ENCODE measurements around the gene TMEM120A. TPM values are rescaled to one million over a fixed set of nuclear protein-coding genes. Genes with fewer than 3 reads are reported as not detected.

The TMEM120A gene
- total and polyA plus RNA-seq, 9 donors: 44.4 to 170 (median 102) TPM

DNA sequence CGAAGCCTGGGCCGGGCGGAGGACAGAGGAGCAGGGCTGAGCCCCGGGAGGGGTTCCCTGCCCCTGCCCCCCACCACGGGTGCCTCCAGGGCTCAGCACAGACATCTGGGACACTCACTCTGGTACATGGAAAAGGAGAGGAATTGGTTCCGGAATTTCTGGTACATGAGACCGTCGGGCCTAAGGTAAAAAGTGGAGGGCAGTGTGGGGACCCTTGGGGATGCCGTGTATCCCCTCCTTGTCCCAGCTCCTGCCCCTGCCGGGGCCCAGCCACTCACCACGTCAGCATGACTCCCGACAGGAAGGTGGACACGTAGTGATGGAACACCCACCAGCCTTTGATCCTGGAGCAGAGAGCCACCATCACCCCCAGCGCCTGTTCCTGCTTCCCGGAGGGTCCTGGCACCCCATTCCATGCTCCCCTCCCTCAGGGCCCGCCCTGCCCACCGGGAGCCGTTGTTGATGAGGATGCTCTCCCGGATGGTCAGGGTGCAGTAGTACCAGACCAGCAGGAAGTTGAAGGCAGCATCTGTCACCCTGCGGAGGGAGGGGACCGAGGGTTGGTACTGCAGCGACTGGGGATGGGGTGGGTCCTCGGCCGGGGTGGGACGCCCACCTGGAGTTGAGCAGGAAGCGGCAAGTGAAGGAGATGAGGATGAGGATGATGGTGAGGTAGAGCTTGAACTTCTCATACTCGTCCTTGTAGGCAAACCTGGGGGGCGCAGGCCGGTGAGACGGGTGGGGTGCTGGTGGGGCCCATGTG is 6.4 kb downstream of the TMEM120A start:
- intact Hi-C loops (cut with DNase I): no loop called here
- TF ChIP-seq POLR2A (IDR thresholded peaks at IDR 0.05): no peak
- no peak for TF ChIP-seq EP300 (IDR thresholded peaks at IDR 0.05)
- TF ChIP-seq, protein P1, sequence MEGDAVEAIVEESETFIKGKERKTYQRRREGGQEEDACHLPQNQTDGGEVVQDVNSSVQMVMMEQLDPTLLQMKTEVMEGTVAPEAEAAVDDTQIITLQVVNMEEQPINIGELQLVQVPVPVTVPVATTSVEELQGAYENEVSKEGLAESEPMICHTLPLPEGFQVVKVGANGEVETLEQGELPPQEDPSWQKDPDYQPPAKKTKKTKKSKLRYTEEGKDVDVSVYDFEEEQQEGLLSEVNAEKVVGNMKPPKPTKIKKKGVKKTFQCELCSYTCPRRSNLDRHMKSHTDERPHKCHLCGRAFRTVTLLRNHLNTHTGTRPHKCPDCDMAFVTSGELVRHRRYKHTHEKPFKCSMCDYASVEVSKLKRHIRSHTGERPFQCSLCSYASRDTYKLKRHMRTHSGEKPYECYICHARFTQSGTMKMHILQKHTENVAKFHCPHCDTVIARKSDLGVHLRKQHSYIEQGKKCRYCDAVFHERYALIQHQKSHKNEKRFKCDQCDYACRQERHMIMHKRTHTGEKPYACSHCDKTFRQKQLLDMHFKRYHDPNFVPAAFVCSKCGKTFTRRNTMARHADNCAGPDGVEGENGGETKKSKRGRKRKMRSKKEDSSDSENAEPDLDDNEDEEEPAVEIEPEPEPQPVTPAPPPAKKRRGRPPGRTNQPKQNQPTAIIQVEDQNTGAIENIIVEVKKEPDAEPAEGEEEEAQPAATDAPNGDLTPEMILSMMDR (IDR thresholded peaks at IDR 0.05): no peak
- Histone ChIP-seq H3K4me1 (ENCODE audit: insufficient read depth) (peaks cover 27% of the 10 kb centered on the region), H3K9me3 (no peaks in the 10 kb centered on the region), H3K4me3 (no peak overlapping the region), H3K36me3 (no peaks in the 10 kb centered on the region), H3K27me3 (no peaks in the 10 kb centered on the region), H3K27ac (peak overlapping the region in 1 of 2 donors; percentile 59)
- 80 to 87% (median 81%) methylated on average over 26 to 30 of the region's 30 CpGs for WGBS, 3 donors
- DNase-seq: peak in 2 of 5 donors; percentile 32 to 43

DNA sequence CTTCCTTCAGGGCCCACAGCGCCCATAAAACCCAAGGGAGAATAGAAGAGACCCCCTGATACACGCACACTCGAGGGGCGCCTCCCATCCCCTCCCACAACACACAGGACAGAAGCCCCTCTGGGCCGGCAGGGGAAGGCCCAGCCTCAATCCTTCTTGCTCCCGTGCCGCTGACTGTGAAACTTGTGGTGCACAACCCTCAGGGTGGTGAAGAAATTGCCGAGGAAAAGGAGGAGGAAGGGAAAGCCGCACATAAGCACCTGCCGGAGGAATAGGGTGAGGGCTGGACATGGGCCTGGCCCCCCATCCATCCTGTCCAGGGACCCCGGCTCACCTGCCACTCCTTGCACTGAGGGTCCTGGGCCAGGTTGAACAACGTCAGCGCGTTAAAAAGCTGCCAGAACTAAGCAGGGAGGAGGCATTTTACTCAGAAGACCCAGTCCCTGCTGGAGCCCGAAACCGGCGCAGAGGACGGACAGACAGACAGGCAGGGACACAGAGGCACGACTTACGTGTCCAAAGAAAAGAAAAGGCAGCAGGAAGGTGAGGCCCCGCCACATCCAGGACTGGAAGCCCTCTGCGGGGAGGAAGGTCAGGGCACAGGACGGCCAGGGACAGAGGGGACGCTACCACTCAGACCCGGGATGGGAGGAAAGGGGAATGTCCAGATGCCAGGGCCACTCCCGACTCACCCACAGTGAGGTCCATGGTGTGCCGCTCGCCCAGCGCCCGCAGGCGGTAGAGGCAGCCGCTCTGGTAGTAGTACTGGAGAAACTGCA is 7.2 kb downstream of the TMEM120A start:
- no peaks in the 10 kb centered on the region for H3K9me3 ChIP-seq
- WGBS, 3 donors: 83 to 89% (median 88%) methylated on average over 28 to 32 of the region's 32 CpGs
- no peak overlapping the region for H3K4me3 ChIP-seq
- no peaks in the 10 kb centered on the region for H3K36me3 ChIP-seq
- intact Hi-C loops (cut with DNase I): no loop called here
- TF ChIP-seq EP300 (IDR thresholded peaks at IDR 0.05): no peak
- H3K27ac ChIP-seq: peak overlapping the region in 1 of 2 donors; percentile 75
- DNase-seq: peak in 3 of 5 donors; percentile 31 to 52 (median 35)
- H3K4me1 ChIP-seq (ENCODE audit: insufficient read depth): peaks cover 27% of the 10 kb centered on the region
- no peaks in the 10 kb centered on the region for H3K27me3 ChIP-seq

DNA sequence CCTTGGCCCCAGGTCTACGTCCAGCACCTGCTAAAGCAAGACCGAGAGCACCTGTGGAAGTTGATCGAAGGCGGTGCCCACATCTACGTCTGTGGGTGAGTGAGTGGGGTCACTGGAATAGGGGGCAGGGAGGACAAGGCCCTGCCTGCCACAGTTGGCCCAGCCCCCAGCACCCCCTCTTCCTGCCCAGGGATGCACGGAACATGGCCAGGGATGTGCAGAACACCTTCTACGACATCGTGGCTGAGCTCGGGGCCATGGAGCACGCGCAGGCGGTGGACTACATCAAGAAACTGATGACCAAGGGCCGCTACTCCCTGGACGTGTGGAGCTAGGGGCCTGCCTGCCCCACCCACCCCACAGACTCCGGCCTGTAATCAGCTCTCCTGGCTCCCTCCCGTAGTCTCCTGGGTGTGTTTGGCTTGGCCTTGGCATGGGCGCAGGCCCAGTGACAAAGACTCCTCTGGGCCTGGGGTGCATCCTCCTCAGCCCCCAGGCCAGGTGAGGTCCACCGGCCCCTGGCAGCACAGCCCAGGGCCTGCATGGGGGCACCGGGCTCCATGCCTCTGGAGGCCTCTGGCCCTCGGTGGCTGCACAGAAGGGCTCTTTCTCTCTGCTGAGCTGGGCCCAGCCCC is 8.1 kb downstream of the TMEM120A start:
- Histone ChIP-seq H3K4me1 (ENCODE audit: insufficient read depth) (peaks cover 27% of the 10 kb centered on the region), H3K27me3 (no peaks in the 10 kb centered on the region), H3K9me3 (no peaks in the 10 kb centered on the region), H3K27ac (peak overlapping the region; percentile 38 to 75), H3K36me3 (no peaks in the 10 kb centered on the region), H3K4me3 (no peak overlapping the region)
- WGBS, 3 donors: 59 to 68% (median 67%) methylated on average over 20 of the region's 20 CpGs
- intact Hi-C loops (cut with DNase I): no loop called here
- TF ChIP-seq EP300 (IDR thresholded peaks at IDR 0.05) (no peak), POLR2A (IDR thresholded peaks at IDR 0.05) (no peak)
- TF ChIP-seq, protein P1 (IDR thresholded peaks at IDR 0.05): no peak
- peak in 4 of 5 donors; percentile 28 to 61 (median 50) for DNase-seq

DNA sequence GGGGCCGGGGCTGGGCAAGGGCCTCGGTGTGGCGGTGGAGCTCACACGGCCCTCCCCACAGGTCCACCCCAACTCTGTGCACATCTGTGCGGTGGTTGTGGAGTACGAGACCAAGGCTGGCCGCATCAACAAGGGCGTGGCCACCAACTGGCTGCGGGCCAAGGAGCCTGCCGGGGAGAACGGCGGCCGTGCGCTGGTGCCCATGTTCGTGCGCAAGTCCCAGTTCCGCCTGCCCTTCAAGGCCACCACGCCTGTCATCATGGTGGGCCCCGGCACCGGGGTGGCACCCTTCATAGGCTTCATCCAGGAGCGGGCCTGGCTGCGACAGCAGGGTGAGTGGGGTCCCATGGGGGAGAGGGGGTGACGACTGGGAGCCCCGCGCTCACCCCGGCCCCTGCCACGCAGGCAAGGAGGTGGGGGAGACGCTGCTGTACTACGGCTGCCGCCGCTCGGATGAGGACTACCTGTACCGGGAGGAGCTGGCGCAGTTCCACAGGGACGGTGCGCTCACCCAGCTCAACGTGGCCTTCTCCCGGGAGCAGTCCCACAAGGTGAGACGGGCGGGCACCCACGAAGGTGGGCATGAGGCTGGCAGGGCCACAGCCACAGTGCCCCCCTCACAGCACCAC is 8.8 kb downstream of the TMEM120A start:
- TF ChIP-seq, protein P1 (IDR thresholded peaks at IDR 0.05): no peak
- no peak for TF ChIP-seq EP300 (IDR thresholded peaks at IDR 0.05)
- TF ChIP-seq POLR2A (IDR thresholded peaks at IDR 0.05): no peak
- Histone ChIP-seq H3K9me3 (no peaks in the 10 kb centered on the region), H3K27ac (peak overlapping the region; percentile 28 to 75), H3K4me1 (ENCODE audit: insufficient read depth) (peaks cover 22% of the 10 kb centered on the region), H3K4me3 (no peak overlapping the region), H3K36me3 (no peaks in the 10 kb centered on the region), H3K27me3 (no peaks in the 10 kb centered on the region)
- intact Hi-C loops (cut with DNase I): no loop called here
- DNase-seq: peak; percentile 71 to 90 (median 78)
- 53 to 67% (median 67%) methylated on average over 35 to 41 of the region's 41 CpGs for WGBS, 3 donors

Measured in ovary (tissue), 9 donors.